Smooth muscle cell (in vitro differentiated cells): ENCODE measurements around the gene SH3TC2. TPM values are rescaled to one million over a fixed set of nuclear protein-coding genes. Genes with fewer than 3 reads are reported as not detected.

Experiments used
- DNase-seq: peaks from one replicate; lab custom pipeline; 2025; ENCODE audit not compliant: unreplicated experiment; lab: John Stamatoyannopoulos, UW
- H2AFZ ChIP-seq: fragments of 200-600 bp; sonication (generic); 2 replicates; pipeline ENCODE4 v1.6.0; 2016; ENCODE audit warnings: antibody characterized with exemption, low read depth, mild to moderate bottlenecking
- H3F3A ChIP-seq: fragments of 200-600 bp; sonication (generic); 2 replicates; pipeline ENCODE4 v1.6.0; 2017; ENCODE audit warnings: antibody characterized with exemption, low read depth
- H3K27ac ChIP-seq: fragments of 200-600 bp; sonication (generic); 2 replicates; pipeline ENCODE4 v1.5.1; 2016; ENCODE audit warnings: low read depth, mild to moderate bottlenecking
- H3K27me3 ChIP-seq: fragments of 200-600 bp; sonication (generic); 2 replicates; pipeline ENCODE4 v1.6.1; 2016; ENCODE audit warnings: low read depth, mild to moderate bottlenecking
- H3K36me3 ChIP-seq: fragments of 200-600 bp; sonication (generic); 2 replicates; pipeline ENCODE4 v1.5.1; 2016; ENCODE audit warnings: low read depth
- H3K4me1 ChIP-seq: fragments of 200-600 bp; sonication (generic); 2 replicates; pipeline ENCODE4 v1.5.1; 2016; ENCODE audit warnings: low read depth
- H3K4me2 ChIP-seq: fragments of 200-600 bp; sonication (generic); 2 replicates; pipeline ENCODE4 v1.6.0; 2016; ENCODE audit warnings: mild to moderate bottlenecking
- H3K4me3 ChIP-seq: fragments of 200-600 bp; sonication (generic); 2 replicates; pipeline ENCODE4 v1.5.1; 2016; ENCODE audit warnings: mild to moderate bottlenecking
- H3K79me2 ChIP-seq: fragments of 200-600 bp; sonication (generic); 2 replicates; pipeline ENCODE4 v1.6.0; 2016; ENCODE audit warnings: low read depth, mild to moderate bottlenecking
- H3K9ac ChIP-seq: fragments of 200-600 bp; sonication (generic); 2 replicates; pipeline ENCODE4 v1.6.0; 2016; ENCODE audit warnings: low read depth
- H3K9me3 ChIP-seq: fragments of 200-600 bp; sonication (generic); replicated peaks from 2 replicates; pipeline ENCODE4 v1.5.1; 2016; ENCODE audit warnings: low read depth
- H4K20me1 ChIP-seq: fragments of 200-600 bp; sonication (generic); 2 replicates; pipeline ENCODE4 v1.6.0; 2016; ENCODE audit warnings: low read depth
- WGBS: methylation state at CpG from one replicate; pipeline ENCODE4 v1.1.7; 2016; ENCODE audit warnings: low lambda C conversion rate; 5-methylcytosine and 5-hydroxymethylcytosine counted together
- polyA plus RNA-seq: library from polyadenylated mRNA; unstranded; fragments of >200 nt; fragmentation: Nextera tagmentation; extraction: Ambion mirVana; gene quantifications from 2 replicates; pipeline ENCODE4 v1.2.1, GENCODE V29; 2016
- total RNA-seq: library from RNA; depleted of rRNA; stranded (reverse); fragments of >200 nt; gene quantifications from 2 replicates; pipeline ENCODE4 v1.2.3, GENCODE V29; 2014
- TF ChIP-seq, protein P1 (sequence below): fragments of 200-600 bp; sonication (generic); IDR thresholded peaks from 2 replicates; pipeline ENCODE4 v1.5.1; 2017; ENCODE audit warnings: borderline replicate concordance, mild to moderate bottlenecking, antibody characterized with exemption; ENCODE audit not compliant: insufficient read depth, poor library complexity, severe bottlenecking

SH3TC2 gene
- total and polyA plus RNA-seq, 2 experiments from 2014 or later, result 0.31 to 0.46 TPM

GRCh38 chr5:149011728-149012127 is 51.1 kb downstream of the SH3TC2 start:
- no peaks in the 10 kb centered on the region for H3K4me1 ChIP-seq
- DNase-seq, result no peak
- no peak overlapping the region for H3K4me2 ChIP-seq

DNA sequence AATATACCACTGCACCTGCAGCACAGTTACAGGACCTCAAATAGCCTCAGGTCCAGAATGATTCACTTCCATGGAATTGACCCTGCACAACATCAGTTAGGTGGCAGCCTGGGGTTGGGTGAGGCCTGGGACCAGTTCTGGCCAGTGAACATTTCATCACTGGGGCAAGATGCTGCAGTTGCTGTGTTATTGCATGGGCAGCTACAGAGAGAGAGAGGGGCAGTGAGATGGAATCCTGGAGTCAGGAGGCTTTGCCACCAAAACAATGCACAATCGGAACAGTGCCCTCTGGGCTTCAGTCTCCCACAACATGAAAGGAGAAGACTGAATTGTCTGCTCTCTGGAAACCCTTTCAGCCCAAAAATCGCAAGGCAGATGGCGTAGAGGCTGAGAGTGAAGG is 51.8 kb downstream of the SH3TC2 start:
- DNase-seq, result no peak
- WGBS, result 82% methylated on average over 3 of the region's 3 CpGs
- Histone ChIP-seq H3F3A (no peaks in the 10 kb centered on the region), H3K79me2 (no peaks in the 10 kb centered on the region), H3K27me3 (peaks cover 3% of the 10 kb centered on the region), H3K4me2 (no peak overlapping the region), H3K27ac (no peak overlapping the region), H3K9me3 (no peaks in the 10 kb centered on the region), H3K4me1 (no peaks in the 10 kb centered on the region), H4K20me1 (no peaks in the 10 kb centered on the region), H3K9ac (no peak overlapping the region), H3K4me3 (no peak overlapping the region), H2AFZ (no peak overlapping the region), H3K36me3 (no peaks in the 10 kb centered on the region)
- TF ChIP-seq, protein P1, sequence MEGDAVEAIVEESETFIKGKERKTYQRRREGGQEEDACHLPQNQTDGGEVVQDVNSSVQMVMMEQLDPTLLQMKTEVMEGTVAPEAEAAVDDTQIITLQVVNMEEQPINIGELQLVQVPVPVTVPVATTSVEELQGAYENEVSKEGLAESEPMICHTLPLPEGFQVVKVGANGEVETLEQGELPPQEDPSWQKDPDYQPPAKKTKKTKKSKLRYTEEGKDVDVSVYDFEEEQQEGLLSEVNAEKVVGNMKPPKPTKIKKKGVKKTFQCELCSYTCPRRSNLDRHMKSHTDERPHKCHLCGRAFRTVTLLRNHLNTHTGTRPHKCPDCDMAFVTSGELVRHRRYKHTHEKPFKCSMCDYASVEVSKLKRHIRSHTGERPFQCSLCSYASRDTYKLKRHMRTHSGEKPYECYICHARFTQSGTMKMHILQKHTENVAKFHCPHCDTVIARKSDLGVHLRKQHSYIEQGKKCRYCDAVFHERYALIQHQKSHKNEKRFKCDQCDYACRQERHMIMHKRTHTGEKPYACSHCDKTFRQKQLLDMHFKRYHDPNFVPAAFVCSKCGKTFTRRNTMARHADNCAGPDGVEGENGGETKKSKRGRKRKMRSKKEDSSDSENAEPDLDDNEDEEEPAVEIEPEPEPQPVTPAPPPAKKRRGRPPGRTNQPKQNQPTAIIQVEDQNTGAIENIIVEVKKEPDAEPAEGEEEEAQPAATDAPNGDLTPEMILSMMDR, result no peak

More at GRCh38 chr5:149011728-149012127, 51.1 kb downstream of the SH3TC2 start:
- H3K9ac ChIP-seq, result no peak overlapping the region
- H3K9me3 ChIP-seq, result no peaks in the 10 kb centered on the region
- H3K4me3 ChIP-seq, result no peak overlapping the region
- no peaks in the 10 kb centered on the region for H3K79me2 ChIP-seq
- no peaks in the 10 kb centered on the region for H3F3A ChIP-seq
- no peaks in the 10 kb centered on the region for H4K20me1 ChIP-seq
- H3K27ac ChIP-seq, result no peak overlapping the region
- WGBS, result 94% methylated on average over 2 of the region's 2 CpGs
- H3K36me3 ChIP-seq, result no peaks in the 10 kb centered on the region
- no peak overlapping the region for H2AFZ ChIP-seq
- H3K27me3 ChIP-seq, result peaks cover 3% of the 10 kb centered on the region
- TF ChIP-seq, protein P1, result no peak

DNA sequence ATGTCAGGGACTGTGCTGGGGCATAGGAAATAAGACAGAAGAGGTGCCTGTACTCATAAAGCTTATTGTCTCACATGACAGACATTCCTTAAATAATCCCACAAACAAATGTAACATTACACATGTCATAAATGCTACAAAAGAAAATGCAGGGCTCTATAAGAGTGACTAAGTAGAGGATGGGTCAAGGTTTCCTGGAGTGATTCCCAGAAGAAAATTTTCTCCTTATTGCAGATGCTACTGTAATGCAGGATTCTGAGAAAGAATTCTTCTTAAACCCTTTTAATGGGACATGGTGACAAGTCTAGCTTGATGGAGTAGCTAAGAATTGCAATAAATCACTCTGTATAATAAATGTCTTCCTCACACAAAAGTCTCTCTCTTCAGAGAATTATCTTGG is 55.7 kb downstream of the SH3TC2 start:
- no peaks in the 10 kb centered on the region for H4K20me1 ChIP-seq
- TF ChIP-seq, protein P1, result no peak
- H3K79me2 ChIP-seq, result no peaks in the 10 kb centered on the region
- peaks cover 3% of the 10 kb centered on the region for H3K27me3 ChIP-seq
- H3K4me3 ChIP-seq, result no peak overlapping the region
- no peaks in the 10 kb centered on the region for H3K36me3 ChIP-seq
- peaks cover 12% of the 10 kb centered on the region for H3F3A ChIP-seq
- H3K27ac ChIP-seq, result no peak overlapping the region
- H2AFZ ChIP-seq, result no peak overlapping the region
- H3K4me1 ChIP-seq, result peaks cover 10% of the 10 kb centered on the region
- no peaks in the 10 kb centered on the region for H3K9me3 ChIP-seq
- no peak overlapping the region for H3K9ac ChIP-seq
- DNase-seq, result no peak
- H3K4me2 ChIP-seq, result no peak overlapping the region

- no peak overlapping the region for H2AFZ ChIP-seq
- no peaks in the 10 kb centered on the region for H3K9me3 ChIP-seq
- peaks cover 10% of the 10 kb centered on the region for H3K4me1 ChIP-seq
- no peaks in the 10 kb centered on the region for H4K20me1 ChIP-seq
- DNase-seq, result no peak
- TF ChIP-seq, protein P1, result no peak
- H3K4me3 ChIP-seq, result no peak overlapping the region
- H3F3A ChIP-seq, result peaks cover 12% of the 10 kb centered on the region
- WGBS, result 92% methylated on average over 1 of the region's 1 CpG
- no peak overlapping the region for H3K4me2 ChIP-seq
- H3K27ac ChIP-seq, result no peak overlapping the region
- no peak overlapping the region for H3K9ac ChIP-seq
- no peaks in the 10 kb centered on the region for H3K36me3 ChIP-seq
- peaks cover 3% of the 10 kb centered on the region for H3K27me3 ChIP-seq
- H3K79me2 ChIP-seq, result no peaks in the 10 kb centered on the region
Measured at GRCh38 chr5:149006426-149006825, 56.4 kb downstream of the SH3TC2 start.
